Sigmoid colon (tissue), 4 donors: ENCODE results near the gene PPP4R3B.

Source experiments
- CTCF ChIP-seq, 4 experiments: fragments of 450-650 bp in 3 of 4; fragments of 200-600 bp in 1 of 4; IDR thresholded peaks; one replicate each; pipeline ENCODE4 v1.5.1; 2016 to 2019; ENCODE audit warnings: antibody characterized with exemption in 4 of 4, mild to moderate bottlenecking in 3 of 4, moderate library complexity in 2 of 4
- POLR2AphosphoS5 ChIP-seq, 4 donors: sonication (generic); formaldehyde crosslinking; IDR thresholded peaks; one replicate each; pipeline ENCODE4 v1.6.1; 2017; ENCODE audit warnings: antibody characterized with exemption in 4 of 4

DNA sequence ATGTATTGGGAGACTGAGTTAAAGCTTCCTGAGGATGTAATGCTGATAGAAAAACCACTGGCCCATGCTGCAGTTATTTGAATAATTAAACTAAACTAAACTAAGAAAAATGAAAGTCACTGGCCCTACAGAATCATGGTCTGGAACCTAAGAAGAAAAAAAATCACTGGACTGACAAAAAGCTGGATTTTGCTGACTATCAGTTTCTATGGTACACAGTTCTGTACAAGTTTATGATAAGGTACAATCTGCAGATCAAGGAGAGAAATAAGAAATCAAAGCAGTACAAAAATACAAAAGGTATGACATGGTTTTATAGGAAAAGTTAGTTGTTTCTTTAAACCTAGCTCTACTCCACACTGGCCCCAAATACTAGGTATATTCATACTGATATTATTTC is 15.6 kb downstream of the PPP4R3B start:
- no peak for TF ChIP-seq CTCF (IDR thresholded peaks at IDR 0.05)
- no peak for TF ChIP-seq POLR2AphosphoS5 (IDR thresholded peaks at IDR 0.05)
